Epithelial cell of proximal tubule (primary cell): ENCODE data around the gene NDRG4. TPM values are rescaled to one million over a fixed set of nuclear protein-coding genes. Genes with fewer than 3 reads are reported as not detected.

Experiments
- DNase-seq: peaks from one replicate; pipeline ENCODE4 v3.0.0-alpha.2; 2011; ENCODE audit warnings: low read depth
- H3K4me3 ChIP-seq: 2 replicates; pipeline ENCODE4 v1.5.1; 2011; ENCODE audit warnings: low read depth, mild to moderate bottlenecking, low read length
- CTCF ChIP-seq: conservative IDR thresholded peaks from 2 replicates; pipeline ENCODE4 v1.5.1; 2012; ENCODE audit warnings: low read depth, mild to moderate bottlenecking, low read length
- total RNA-seq: library from RNA; depleted of rRNA; stranded (reverse); fragments of >200 nt; gene quantifications from 2 replicates; pipeline ENCODE4 v1.2.3, GENCODE V29; 2015

Gene NDRG4
- total RNA-seq, 1 donor from 2014 or later, result 30.8 TPM

GRCh38 chr16:58507195-58507962 is 7.4 kb downstream of the NDRG4 start:
- H3K4me3 ChIP-seq, result no peak overlapping the region
- TF ChIP-seq CTCF, result no peak
- DNase-seq, result no peak

GRCh38 chr16:58507963-58508670 is 8.2 kb downstream of the NDRG4 start:
- no peak for DNase-seq
- no peak overlapping the region for H3K4me3 ChIP-seq
- no peak for TF ChIP-seq CTCF

GRCh38 chr16:58508671-58509251 is 8.8 kb downstream of the NDRG4 start:
- DNase-seq, result no peak
- no peak for TF ChIP-seq CTCF
- no peak overlapping the region for H3K4me3 ChIP-seq

- TF ChIP-seq CTCF, result no peak
- H3K4me3 ChIP-seq, result no peak overlapping the region
- DNase-seq, result no peak
These were observed 9.5 kb downstream of the NDRG4 start for GRCh38 chr16:58509256-58510096.

DNA sequence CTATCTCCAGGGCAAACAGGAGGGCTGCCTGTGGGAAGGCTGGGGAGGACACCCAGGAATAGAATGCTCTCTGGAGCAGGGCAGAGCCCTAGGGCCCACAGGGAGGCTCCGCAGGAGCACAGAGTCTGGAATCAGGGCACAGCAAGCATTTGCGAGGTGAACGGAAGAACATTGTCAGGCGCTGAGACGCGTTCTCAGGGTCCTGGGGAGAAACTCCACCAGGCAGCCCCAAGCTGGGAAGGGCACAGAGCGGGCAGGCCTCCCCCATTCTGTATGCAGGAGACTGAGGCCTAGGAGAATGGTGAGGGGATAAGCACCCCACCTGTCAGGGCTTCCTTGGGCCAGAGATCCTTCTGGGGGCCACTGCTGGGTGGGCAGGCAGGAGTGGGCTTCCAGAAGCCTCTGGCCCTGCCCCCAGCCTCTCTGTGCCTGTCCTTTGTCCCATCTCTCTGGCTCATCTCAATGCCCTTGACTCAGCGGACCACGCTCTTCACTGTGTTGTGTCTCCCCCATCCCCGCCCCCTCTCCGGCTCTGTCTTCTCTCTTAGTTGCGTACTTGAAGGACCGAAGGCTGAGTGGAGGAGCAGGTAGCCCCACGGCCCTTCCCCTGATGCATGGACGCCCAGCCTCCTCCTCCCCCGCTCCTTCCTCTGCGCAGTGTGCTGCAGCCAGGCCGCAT is 10.3 kb downstream of the NDRG4 start:
- H3K4me3 ChIP-seq, result no peak overlapping the region
- DNase-seq, result no peak
- TF ChIP-seq CTCF, result no peak
